GM10266 (cell line): ENCODE measurements around the gene SPARC.
"Not testable (repeated sequence)": the region's sequence is repeated elsewhere in the genome, so short reads cannot be mapped to it uniquely, and the experiment has no call there.

Experiments used
- DNase-seq: peaks from one replicate; pipeline ENCODE4 v3.0.0; 2012; ENCODE audit errors: extremely low spot score
- CTCF ChIP-seq: IDR thresholded peaks from 2 replicates; pipeline ENCODE4 v1.5.1; 2012; ENCODE audit warnings: mild to moderate bottlenecking, low read depth; ENCODE audit not compliant: control insufficient read depth, insufficient read depth; ENCODE audit errors: missing control alignments

SPARC gene

GRCh38 chr5:151683444-151683843 lies 3.3 kb downstream of the SPARC start:
- DNase-seq: no peak
- TF ChIP-seq CTCF: no peak

- DNase-seq: no peak
- TF ChIP-seq CTCF: no peak
Observed at GRCh38 chr5:151682751-151683331, 3.9 kb downstream of the SPARC start.

GRCh38 chr5:151682240-151682639 lies 4.5 kb downstream of the SPARC start:
- DNase-seq: no peak
- no peak for TF ChIP-seq CTCF

DNA sequence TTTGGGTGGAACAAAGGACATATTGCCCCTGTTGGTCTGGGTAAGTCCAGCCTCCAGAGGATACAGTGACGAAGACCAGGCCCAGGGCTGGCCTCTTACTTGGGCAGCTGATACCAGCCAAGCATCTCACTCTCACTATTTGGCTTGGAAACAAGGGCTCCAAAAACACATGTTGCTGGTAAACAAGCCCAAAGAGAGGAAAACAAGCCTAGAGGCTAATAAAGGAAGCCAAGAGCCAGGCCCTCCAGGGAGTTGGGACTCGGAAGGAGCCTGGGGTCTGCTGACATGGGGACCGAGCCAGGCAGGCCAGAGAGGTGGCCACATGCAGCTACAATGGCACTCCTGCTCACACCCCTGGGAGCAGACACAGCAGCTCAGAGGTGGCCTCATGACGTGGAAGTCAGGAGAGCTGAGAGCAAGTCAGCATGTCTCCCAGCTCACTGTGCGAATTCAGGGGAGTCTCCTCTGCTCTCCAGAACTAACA lies 5.7 kb downstream of the SPARC start:
- no peak for TF ChIP-seq CTCF

GRCh38 chr5:151680156-151680505 lies 6.6 kb downstream of the SPARC start:
- not testable (repeated sequence) for DNase-seq

More for the DNA sequence above, 5.7 kb downstream of the SPARC start:
- DNase-seq: no peak

DNA sequence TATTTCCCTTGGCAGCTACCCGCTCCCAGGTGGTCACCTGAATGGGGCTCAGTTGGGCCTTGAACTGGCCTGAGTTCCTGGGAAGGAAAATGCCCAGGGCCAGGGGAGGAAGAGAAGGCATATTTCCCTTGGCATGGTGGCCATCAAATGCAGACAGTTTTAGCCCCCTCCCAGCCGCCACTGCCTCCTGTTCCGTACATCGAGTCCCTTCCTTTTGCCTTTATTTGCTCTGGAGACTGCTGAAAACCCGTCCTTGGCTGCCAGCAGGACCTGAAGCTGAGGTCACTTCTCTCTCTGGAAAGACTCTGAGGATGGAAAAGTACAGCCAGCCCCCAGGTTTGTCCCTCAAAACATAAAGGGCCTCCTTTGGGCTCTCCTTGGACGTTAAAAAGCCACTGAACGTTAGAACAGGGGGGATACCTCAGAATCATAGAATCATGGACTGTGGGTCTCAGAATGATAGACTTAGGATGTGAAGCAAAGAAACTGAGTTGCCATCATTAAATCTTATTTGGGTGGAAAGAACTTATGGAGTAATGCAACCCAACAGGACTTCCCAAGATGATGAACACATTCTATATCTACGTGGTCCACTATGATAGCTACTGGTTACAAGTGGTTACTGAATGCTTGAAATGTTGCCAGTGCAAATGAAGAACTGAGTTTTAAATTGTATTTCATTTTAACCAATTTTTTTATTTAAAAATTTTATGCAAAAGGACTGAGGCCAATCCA lies 7.1 kb downstream of the SPARC start:
- TF ChIP-seq CTCF: no peak
- no peak for DNase-seq

DNA sequence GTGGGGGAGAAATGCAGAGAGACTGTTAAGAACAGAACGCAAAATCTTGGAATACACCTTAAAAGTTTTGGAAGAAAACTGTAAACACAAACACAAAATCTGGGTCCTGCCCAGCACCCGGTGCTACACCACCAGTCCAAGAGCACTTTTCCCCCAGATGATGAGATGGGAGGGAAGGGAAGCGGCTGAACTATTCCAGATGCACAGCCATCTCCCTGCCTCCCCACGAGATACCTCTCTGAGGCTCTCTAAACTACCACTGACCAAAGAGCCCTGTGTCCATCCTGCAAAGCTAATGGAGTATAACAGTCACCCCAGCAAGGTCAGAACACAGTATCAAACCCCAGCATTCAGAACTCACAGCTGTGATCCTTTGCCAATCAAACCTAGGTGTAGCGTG lies 8.0 kb downstream of the SPARC start:
- no peak for DNase-seq

More for the DNA sequence above, 8.0 kb downstream of the SPARC start:
- no peak for TF ChIP-seq CTCF
